Suprapubic skin (tissue), 4 donors: ENCODE results near the gene RAB3C. TPM values are rescaled to one million over a fixed set of nuclear protein-coding genes. Genes with fewer than 3 reads are reported as not detected.

ENCODE experiments used
- DNase-seq, 2 donors: peaks; one replicate each; pipeline ENCODE4 v3.0.0-alpha.2; 2019; ENCODE audit warnings: low spot score in 2 of 2
- H3K27ac ChIP-seq: fragments of 200-600 bp; sonication (generic); one replicate; pipeline ENCODE4 v1.5.1; 2019
- H3K27me3 ChIP-seq: fragments of 200-600 bp; sonication (generic); one replicate; pipeline ENCODE4 v1.5.1; 2019
- H3K36me3 ChIP-seq: fragments of 200-600 bp; sonication (generic); one replicate; pipeline ENCODE4 v1.5.1; 2019
- H3K4me1 ChIP-seq: fragments of 200-600 bp; sonication (generic); one replicate; pipeline ENCODE4 v1.5.1; 2019
- H3K4me3 ChIP-seq: fragments of 200-600 bp; sonication (generic); one replicate; pipeline ENCODE4 v1.5.1; 2019; ENCODE audit warnings: mild to moderate bottlenecking
- H3K9me3 ChIP-seq: fragments of 200-600 bp; sonication (generic); one replicate; pipeline ENCODE4 v1.5.1; 2019
- EP300 ChIP-seq: sonication (generic); formaldehyde crosslinking; IDR thresholded peaks from one replicate; pipeline ENCODE4 v1.6.1; 2017; ENCODE audit warnings: antibody characterized with exemption
- POLR2A ChIP-seq, 2 donors: fragments of 450-650 bp; IDR thresholded peaks; one replicate each; pipeline ENCODE4 v1.6.1; 2017; ENCODE audit warnings: antibody characterized with exemption in 2 of 2, mild to moderate bottlenecking in 2 of 2, moderate library complexity in 2 of 2
- POLR2AphosphoS5 ChIP-seq, 3 donors: sonication (generic); formaldehyde crosslinking; IDR thresholded peaks; one replicate each; pipeline ENCODE4 v1.6.1; 2017; ENCODE audit warnings: antibody characterized with exemption in 3 of 3
- WGBS: methylation state at CpG from one replicate; pipeline ENCODE4 v1.1.5; 2018; 5-methylcytosine and 5-hydroxymethylcytosine counted together
- total RNA-seq, 4 donors: library from RNA; depleted of rRNA; stranded (reverse); fragments of >200 nt; gene quantifications; one replicate each; pipeline ENCODE4 v1.1.0, GENCODE V29; 2016
- TF ChIP-seq, protein P1 (sequence below), 2 donors: fragments of 200-600 bp in 1 of 2; fragments of 450-650 bp in 1 of 2; sonication (generic) in 1 of 2; IDR thresholded peaks; one replicate each; pipeline ENCODE4 v1.5.1; 2016 to 2019; ENCODE audit warnings: antibody characterized with exemption in 2 of 2, mild to moderate bottlenecking in 1 of 2, moderate library complexity in 1 of 2

The RAB3C gene
- total RNA-seq, 4 donors from 2014 or later = 0.08 to 1.1 (median 0.27) TPM

GRCh38 chr5:58711965-58712364, 129.1 kb downstream of the RAB3C start:
- Histone ChIP-seq H3K4me1 (no peaks in the 10 kb centered on the region), H3K36me3 (no peaks in the 10 kb centered on the region), H3K27me3 (no peaks in the 10 kb centered on the region), H3K9me3 (no peaks in the 10 kb centered on the region), H3K4me3 (no peak overlapping the region), H3K27ac (no peak overlapping the region)
- 90% methylated on average over 5 of the region's 5 CpGs for WGBS
- DNase-seq = no peak
- no peak for TF ChIP-seq EP300
- no peak for TF ChIP-seq POLR2A (IDR thresholded peaks at IDR 0.05)
- TF ChIP-seq, protein P1, sequence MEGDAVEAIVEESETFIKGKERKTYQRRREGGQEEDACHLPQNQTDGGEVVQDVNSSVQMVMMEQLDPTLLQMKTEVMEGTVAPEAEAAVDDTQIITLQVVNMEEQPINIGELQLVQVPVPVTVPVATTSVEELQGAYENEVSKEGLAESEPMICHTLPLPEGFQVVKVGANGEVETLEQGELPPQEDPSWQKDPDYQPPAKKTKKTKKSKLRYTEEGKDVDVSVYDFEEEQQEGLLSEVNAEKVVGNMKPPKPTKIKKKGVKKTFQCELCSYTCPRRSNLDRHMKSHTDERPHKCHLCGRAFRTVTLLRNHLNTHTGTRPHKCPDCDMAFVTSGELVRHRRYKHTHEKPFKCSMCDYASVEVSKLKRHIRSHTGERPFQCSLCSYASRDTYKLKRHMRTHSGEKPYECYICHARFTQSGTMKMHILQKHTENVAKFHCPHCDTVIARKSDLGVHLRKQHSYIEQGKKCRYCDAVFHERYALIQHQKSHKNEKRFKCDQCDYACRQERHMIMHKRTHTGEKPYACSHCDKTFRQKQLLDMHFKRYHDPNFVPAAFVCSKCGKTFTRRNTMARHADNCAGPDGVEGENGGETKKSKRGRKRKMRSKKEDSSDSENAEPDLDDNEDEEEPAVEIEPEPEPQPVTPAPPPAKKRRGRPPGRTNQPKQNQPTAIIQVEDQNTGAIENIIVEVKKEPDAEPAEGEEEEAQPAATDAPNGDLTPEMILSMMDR (IDR thresholded peaks at IDR 0.05) = no peak
- TF ChIP-seq POLR2AphosphoS5 (IDR thresholded peaks at IDR 0.05) = no peak

GRCh38 chr5:58714046-58714445, 131.2 kb downstream of the RAB3C start:
- H3K9me3 ChIP-seq = no peaks in the 10 kb centered on the region
- no peaks in the 10 kb centered on the region for H3K4me1 ChIP-seq
- H3K27ac ChIP-seq = no peak overlapping the region
- no peak overlapping the region for H3K4me3 ChIP-seq
- 73% methylated on average over 1 of the region's 1 CpG for WGBS
- H3K27me3 ChIP-seq = no peaks in the 10 kb centered on the region
- no peaks in the 10 kb centered on the region for H3K36me3 ChIP-seq
- DNase-seq = no peak
- TF ChIP-seq POLR2AphosphoS5 (IDR thresholded peaks at IDR 0.05) (no peak), POLR2A (IDR thresholded peaks at IDR 0.05) (no peak), EP300 (no peak)
- TF ChIP-seq, protein P1 (IDR thresholded peaks at IDR 0.05) = no peak

- no peak for DNase-seq
- no peak for TF ChIP-seq EP300
- no peak for TF ChIP-seq POLR2A (IDR thresholded peaks at IDR 0.05)
- TF ChIP-seq, protein P1 (IDR thresholded peaks at IDR 0.05) = no peak
- TF ChIP-seq POLR2AphosphoS5 (IDR thresholded peaks at IDR 0.05) = no peak
- Histone ChIP-seq H3K36me3 (no peaks in the 10 kb centered on the region), H3K27ac (no peak overlapping the region), H3K4me3 (no peak overlapping the region), H3K4me1 (no peaks in the 10 kb centered on the region), H3K27me3 (no peaks in the 10 kb centered on the region), H3K9me3 (no peaks in the 10 kb centered on the region)
- WGBS = 79% methylated on average over 2 of the region's 2 CpGs
Measured at GRCh38 chr5:58715997-58716656, 133.3 kb downstream of the RAB3C start.

- H3K27me3 ChIP-seq = no peaks in the 10 kb centered on the region
- DNase-seq = no peak
Measured at GRCh38 chr5:58716713-58717112, 133.8 kb downstream of the RAB3C start.

GRCh38 chr5:58717303-58718007, 134.6 kb downstream of the RAB3C start:
- DNase-seq = no peak
- TF ChIP-seq POLR2AphosphoS5 (IDR thresholded peaks at IDR 0.05) (no peak), EP300 (no peak), POLR2A (IDR thresholded peaks at IDR 0.05) (no peak)
- TF ChIP-seq, protein P1 (IDR thresholded peaks at IDR 0.05) = no peak
- Histone ChIP-seq H3K27ac (no peak overlapping the region), H3K27me3 (no peaks in the 10 kb centered on the region), H3K9me3 (no peaks in the 10 kb centered on the region), H3K4me1 (no peaks in the 10 kb centered on the region), H3K4me3 (no peak overlapping the region), H3K36me3 (no peaks in the 10 kb centered on the region)
- WGBS = 58% methylated on average over 5 of the region's 5 CpGs

More at GRCh38 chr5:58716713-58717112, 133.8 kb downstream of the RAB3C start:
- TF ChIP-seq POLR2AphosphoS5 (IDR thresholded peaks at IDR 0.05) = no peak
- Histone ChIP-seq H3K4me1 (no peaks in the 10 kb centered on the region), H3K4me3 (no peak overlapping the region), H3K36me3 (no peaks in the 10 kb centered on the region), H3K27ac (no peak overlapping the region), H3K9me3 (no peaks in the 10 kb centered on the region)
- 88% methylated on average over 5 of the region's 5 CpGs for WGBS
